Thyroid gland (tissue), 4 donors: ENCODE results near the gene GALNT2. TPM values are rescaled to one million over a fixed set of nuclear protein-coding genes. Genes with fewer than 3 reads are reported as not detected.

Experiments
- DNase-seq, 2 donors: peaks; one replicate each; pipeline ENCODE4 v3.0.0-alpha.2; 2019
- H3K27ac ChIP-seq, 3 donors: fragments of 200-600 bp; sonication (generic); 1 replicate in 2 of 3; 2 replicates in 1 of 3; pipeline ENCODE4 v1.5.1; 2016 to 2019; ENCODE audit warnings: mild to moderate bottlenecking in 1 of 3, moderate library complexity in 1 of 3
- H3K27me3 ChIP-seq: fragments of 200-600 bp; sonication (generic); one replicate; pipeline ENCODE4 v1.5.1; 2019
- H3K36me3 ChIP-seq, 2 donors: fragments of 200-600 bp; sonication (generic); one replicate each; pipeline ENCODE4 v1.5.1; 2016 to 2019
- H3K4me1 ChIP-seq, 2 donors: fragments of 200-600 bp; sonication (generic); one replicate each; pipeline ENCODE4 v1.5.1; 2017 to 2019
- H3K4me3 ChIP-seq, 3 donors: fragments of 200-600 bp; sonication (generic); replicated peaks in 1 of 3; 1 replicate in 2 of 3; 2 replicates in 1 of 3; pipeline ENCODE4 v1.5.1; 2016; ENCODE audit warnings: mild to moderate bottlenecking in 1 of 3
- H3K9me3 ChIP-seq: fragments of 200-600 bp; sonication (generic); one replicate; pipeline ENCODE4 v1.5.1; 2017
- POLR2A ChIP-seq, 2 donors: fragments of 450-650 bp; IDR thresholded peaks; one replicate each; pipeline ENCODE4 v1.6.1; 2017; ENCODE audit warnings: antibody characterized with exemption in 2 of 2, mild to moderate bottlenecking in 2 of 2, moderate library complexity in 1 of 2
- WGBS, 2 donors: methylation state at CpG; one replicate each; pipeline ENCODE4 v1.1.5; 2017; 5-methylcytosine and 5-hydroxymethylcytosine counted together
- intact Hi-C: fragments of 100-400 bp; cut with DNase I; formaldehyde crosslinking; loops from one replicate; pipeline ENCODE4 v1.15.1; 2023
- total RNA-seq, 4 donors: library from RNA; depleted of rRNA; stranded (reverse); fragments of >200 nt; gene quantifications; one replicate each; pipeline ENCODE4 v1.2.3, GENCODE V29; 2016
- TF ChIP-seq, protein P1 (sequence below), 6 experiments: fragments of 200-600 bp in 3 of 6; fragments of 450-650 bp in 3 of 6; sonication (generic) in 3 of 6; IDR thresholded peaks; one replicate each; pipeline ENCODE4 v1.5.1; 2016 to 2019; ENCODE audit warnings: antibody characterized with exemption in 6 of 6, mild to moderate bottlenecking in 2 of 6, inconsistent platforms in 1 of 6, moderate library complexity in 1 of 6

The GALNT2 gene
- total RNA-seq, 4 donors from 2014 or later: 26.2 to 48.9 (median 42.3) TPM

DNA sequence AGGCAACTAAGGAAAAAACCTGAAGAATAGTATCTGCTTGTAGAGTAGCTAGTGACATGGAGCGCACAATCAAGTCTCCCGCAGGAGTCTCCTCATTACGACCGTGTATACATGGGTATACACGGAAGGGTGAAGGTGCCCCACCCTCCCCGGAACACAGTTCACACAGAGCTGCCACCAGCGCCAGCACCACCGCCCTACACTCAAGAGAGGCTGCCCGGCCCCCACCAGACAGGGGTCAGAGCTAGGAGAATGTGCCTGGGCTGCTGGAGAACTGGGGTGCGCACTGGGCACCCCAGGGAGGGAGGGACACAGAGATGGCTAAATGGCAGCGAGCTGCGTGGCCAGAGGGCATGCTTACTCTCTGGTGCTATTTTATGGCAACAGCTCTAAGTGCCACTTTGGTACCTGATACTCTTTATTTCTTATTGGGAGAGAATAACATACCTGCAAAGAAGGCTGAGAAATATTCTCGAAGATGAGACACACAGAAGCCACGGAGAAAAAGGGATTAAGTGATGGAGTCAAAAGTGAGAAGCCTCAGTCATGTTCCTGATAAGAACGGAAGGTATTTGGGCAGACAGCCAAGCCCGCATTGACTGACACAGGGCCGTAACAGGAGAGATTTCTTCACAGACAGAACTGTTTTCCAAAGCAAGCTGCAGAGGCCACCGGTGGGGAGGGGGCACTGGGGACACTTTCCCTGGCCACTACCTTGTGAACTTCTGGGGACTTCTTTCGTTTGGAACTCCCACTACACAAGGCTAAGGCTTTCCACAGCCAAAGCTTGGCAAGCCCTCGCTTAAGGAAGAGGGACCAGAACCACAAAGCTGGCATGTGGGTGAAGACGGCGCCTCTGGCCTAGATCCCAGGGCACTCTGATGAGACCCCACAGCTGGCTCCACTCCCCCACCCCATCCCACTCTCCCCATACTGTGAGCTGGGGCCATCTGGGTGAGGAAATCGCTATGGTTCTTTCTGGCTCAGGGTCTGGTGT lies 251.1 kb downstream of the GALNT2 start:
- H3K27me3 ChIP-seq: no peaks in the 10 kb centered on the region
- H3K27ac ChIP-seq: no peak overlapping the region
- no peaks in the 10 kb centered on the region for H3K36me3 ChIP-seq
- peaks cover 0 to 4% of the 10 kb centered on the region in 2 donors for H3K4me1 ChIP-seq
- no peak overlapping the region for H3K4me3 ChIP-seq
- TF ChIP-seq, protein P1, sequence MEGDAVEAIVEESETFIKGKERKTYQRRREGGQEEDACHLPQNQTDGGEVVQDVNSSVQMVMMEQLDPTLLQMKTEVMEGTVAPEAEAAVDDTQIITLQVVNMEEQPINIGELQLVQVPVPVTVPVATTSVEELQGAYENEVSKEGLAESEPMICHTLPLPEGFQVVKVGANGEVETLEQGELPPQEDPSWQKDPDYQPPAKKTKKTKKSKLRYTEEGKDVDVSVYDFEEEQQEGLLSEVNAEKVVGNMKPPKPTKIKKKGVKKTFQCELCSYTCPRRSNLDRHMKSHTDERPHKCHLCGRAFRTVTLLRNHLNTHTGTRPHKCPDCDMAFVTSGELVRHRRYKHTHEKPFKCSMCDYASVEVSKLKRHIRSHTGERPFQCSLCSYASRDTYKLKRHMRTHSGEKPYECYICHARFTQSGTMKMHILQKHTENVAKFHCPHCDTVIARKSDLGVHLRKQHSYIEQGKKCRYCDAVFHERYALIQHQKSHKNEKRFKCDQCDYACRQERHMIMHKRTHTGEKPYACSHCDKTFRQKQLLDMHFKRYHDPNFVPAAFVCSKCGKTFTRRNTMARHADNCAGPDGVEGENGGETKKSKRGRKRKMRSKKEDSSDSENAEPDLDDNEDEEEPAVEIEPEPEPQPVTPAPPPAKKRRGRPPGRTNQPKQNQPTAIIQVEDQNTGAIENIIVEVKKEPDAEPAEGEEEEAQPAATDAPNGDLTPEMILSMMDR (IDR thresholded peaks at IDR 0.05): no peak
- no peak for TF ChIP-seq POLR2A (IDR thresholded peaks at IDR 0.05)
- 66 to 68% methylated on average over 22 to 23 of the region's 23 CpGs for WGBS, 2 donors
- no peaks in the 10 kb centered on the region for H3K9me3 ChIP-seq
- intact Hi-C loops: no loop called here
- peak; percentile 43 to 48 for DNase-seq

DNA sequence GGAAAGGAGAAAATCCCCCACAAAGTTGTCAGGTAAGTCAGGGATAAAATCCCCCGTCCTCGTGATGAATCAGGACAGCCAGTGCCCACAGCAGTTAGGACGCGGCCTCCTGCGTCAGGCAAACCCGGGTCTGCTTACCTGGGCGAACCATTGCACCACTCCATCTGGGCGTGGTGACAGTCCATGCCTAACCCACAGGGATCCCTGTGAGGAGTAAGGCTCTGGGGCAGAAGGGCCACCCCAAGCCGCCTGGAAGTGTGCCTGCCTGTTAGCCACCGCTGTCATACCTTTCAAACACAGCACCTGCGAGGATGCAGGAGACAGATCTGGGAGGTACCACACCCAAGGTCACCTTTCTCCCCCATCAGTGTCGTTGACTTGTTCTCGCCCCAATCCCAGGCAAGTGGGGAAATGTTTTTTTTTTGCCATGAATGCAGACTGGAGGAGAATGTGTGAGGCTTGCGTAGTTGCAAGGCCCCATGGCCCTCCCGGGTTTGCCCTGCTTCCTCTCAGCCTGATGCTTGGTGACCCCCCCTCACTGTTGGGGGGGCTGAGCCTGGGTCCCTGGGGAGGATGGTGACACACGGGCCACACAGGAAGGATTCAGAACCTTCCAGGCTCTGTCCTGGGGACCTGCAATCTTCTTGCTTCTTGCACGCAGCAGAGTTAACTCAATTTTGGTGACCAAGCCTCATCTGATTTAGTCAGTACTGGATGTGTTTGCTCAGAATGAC lies 252.1 kb downstream of the GALNT2 start:
- H3K4me3 ChIP-seq: no peak overlapping the region
- peaks cover 0 to under 1% of the 10 kb centered on the region in 2 donors for H3K4me1 ChIP-seq
- no peaks in the 10 kb centered on the region for H3K36me3 ChIP-seq
- no peak overlapping the region for H3K27ac ChIP-seq
- intact Hi-C loops: no loop called here
- no peak for TF ChIP-seq POLR2A (IDR thresholded peaks at IDR 0.05)
- TF ChIP-seq, protein P1 (IDR thresholded peaks at IDR 0.05): no peak
- no peaks in the 10 kb centered on the region for H3K9me3 ChIP-seq
- no peak for DNase-seq
- WGBS, 2 donors: 94 to 95% methylated on average over 13 to 17 of the region's 17 CpGs
- no peaks in the 10 kb centered on the region for H3K27me3 ChIP-seq

DNA sequence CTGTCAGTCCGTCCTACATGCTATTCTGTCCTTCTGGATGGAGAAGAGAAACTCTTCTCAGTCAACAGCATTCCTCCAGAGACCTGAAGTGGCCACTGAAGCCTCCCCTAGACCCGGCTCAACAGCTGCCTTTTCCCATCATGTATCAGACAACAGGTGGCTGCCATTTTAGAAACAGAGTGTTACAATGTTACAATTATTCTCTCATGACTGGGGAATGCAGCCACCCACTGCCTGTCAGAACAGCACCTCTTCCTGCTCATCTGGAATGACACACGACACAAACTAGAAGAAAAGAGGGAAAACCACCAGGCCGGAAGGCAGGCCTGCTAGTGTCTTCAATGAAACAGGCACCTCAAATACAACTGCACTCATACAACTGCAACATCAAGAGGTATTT lies 253.8 kb downstream of the GALNT2 start:
- intact Hi-C loops: no loop called here
- TF ChIP-seq, protein P1 (IDR thresholded peaks at IDR 0.05): no peak
- TF ChIP-seq POLR2A (IDR thresholded peaks at IDR 0.05): no peak
- Histone ChIP-seq H3K4me1 (no peaks in the 10 kb centered on the region), H3K36me3 (no peaks in the 10 kb centered on the region), H3K9me3 (no peaks in the 10 kb centered on the region), H3K27me3 (no peaks in the 10 kb centered on the region), H3K4me3 (no peak overlapping the region), H3K27ac (no peak overlapping the region)
- DNase-seq: no peak
- 85 to 91% methylated on average over 4 of the region's 4 CpGs for WGBS, 2 donors

DNA sequence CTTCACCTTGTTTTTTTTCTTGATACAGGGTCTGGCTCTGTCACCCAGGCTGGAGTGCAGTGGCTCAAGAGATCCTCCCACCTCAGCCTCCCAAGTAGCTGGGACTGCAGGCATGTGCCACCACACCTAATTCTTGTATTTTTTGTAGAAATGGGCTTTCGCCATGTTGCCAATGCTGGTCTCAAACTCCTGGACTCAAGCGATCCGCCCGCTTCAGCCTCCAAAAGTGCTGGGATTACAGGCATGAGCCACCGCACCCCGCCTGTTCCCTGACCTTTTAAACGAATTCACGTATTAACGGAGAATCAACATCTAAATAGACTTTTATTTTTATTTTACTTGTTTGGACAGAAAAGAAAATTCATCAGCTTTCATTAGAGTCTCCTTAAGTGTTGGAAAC lies 254.3 kb downstream of the GALNT2 start:
- intact Hi-C loops: no loop called here
- 88 to 97% methylated on average over 9 of the region's 9 CpGs for WGBS, 2 donors
- Histone ChIP-seq H3K36me3 (no peaks in the 10 kb centered on the region), H3K27ac (no peak overlapping the region), H3K4me1 (no peaks in the 10 kb centered on the region), H3K27me3 (no peaks in the 10 kb centered on the region), H3K9me3 (no peaks in the 10 kb centered on the region), H3K4me3 (no peak overlapping the region)
- TF ChIP-seq, protein P1 (IDR thresholded peaks at IDR 0.05): no peak
- no peak for TF ChIP-seq POLR2A (IDR thresholded peaks at IDR 0.05)
- no peak for DNase-seq
